ENCODE data around the gene IRX2.

- TF ChIP-seq GATA2 (IDR thresholded peaks at IDR 0.05; ENCODE audit: low read depth, low read length) (no peak), GATA3 (IDR thresholded peaks at IDR 0.05; ENCODE audit: low read depth, low read length) (no peak)
Measured at GRCh38 chr5:2721385-2722138, 29.9 kb downstream of the IRX2 start.
